Gastrocnemius medialis (tissue), 4 donors: Measurements from ENCODE around the gene TLK2.

Experiments used
- CTCF ChIP-seq, 5 experiments: fragments of 450-650 bp in 3 of 5; fragments of 200-600 bp in 2 of 5; sonication (generic) in 2 of 5; IDR thresholded peaks in 4 of 5; conservative IDR thresholded peaks in 1 of 5; 1 replicate in 4 of 5; 2 replicates in 1 of 5; pipeline ENCODE4 v1.5.1; 2016 to 2019; ENCODE audit warnings: antibody characterized with exemption in 5 of 5, mild to moderate bottlenecking in 3 of 5, moderate library complexity in 3 of 5
- POLR2A ChIP-seq, 2 donors: fragments of 450-650 bp; IDR thresholded peaks; one replicate each; pipeline ENCODE4 v1.6.1; 2017; ENCODE audit warnings: antibody characterized with exemption in 2 of 2, mild to moderate bottlenecking in 2 of 2, moderate library complexity in 2 of 2

- TF ChIP-seq CTCF (IDR thresholded peaks at IDR 0.05 in 4 of 5, conservative IDR thresholded peaks at IDR 0.05 in 1 of 5) (no peak), POLR2A (IDR thresholded peaks at IDR 0.05) (no peak)
These were observed 177.8 kb downstream of the TLK2 start for GRCh38 chr17:62656446-62656845.
